HG03558 (cell line): ENCODE measurements around the gene NEK11.
"Not testable (repeated sequence)": the region's sequence is repeated elsewhere in the genome, so short reads cannot be mapped to it uniquely, and the experiment has no call there.

Source experiments
- ATAC-seq: cut with Tn5 transposase; IDR thresholded peaks from one replicate; pipeline ENCODE4 v1.9.1; 2021; ENCODE audit warnings: moderate number of reproducible peaks; ENCODE audit not compliant: unreplicated experiment; ENCODE audit errors: extremely low read depth

NEK11 gene

GRCh38 chr3:131349946-131350347 lies 323.3 kb downstream of the NEK11 start:
- ATAC-seq: no peak

- ATAC-seq: no peak
Measured at GRCh38 chr3:131350506-131350905, 323.8 kb downstream of the NEK11 start.

GRCh38 chr3:131353016-131353877 lies 326.6 kb downstream of the NEK11 start:
- ATAC-seq: no peak

- ATAC-seq: no peak
Measured at GRCh38 chr3:131353986-131354385, 327.3 kb downstream of the NEK11 start.

GRCh38 chr3:131356006-131356595 lies 329.4 kb downstream of the NEK11 start:
- no peak for ATAC-seq

- ATAC-seq: no peak
Measured at GRCh38 chr3:131357275-131357674, 330.6 kb downstream of the NEK11 start.

GRCh38 chr3:131360191-131360755 lies 333.6 kb downstream of the NEK11 start:
- no peak for ATAC-seq

GRCh38 chr3:131361066-131361463 lies 334.4 kb downstream of the NEK11 start:
- not testable (repeated sequence) for ATAC-seq

- no peak for ATAC-seq
Measured at GRCh38 chr3:131361464-131362421, 335.1 kb downstream of the NEK11 start.

- no peak for ATAC-seq
Measured at GRCh38 chr3:131363275-131363674, 336.6 kb downstream of the NEK11 start.

GRCh38 chr3:131370935-131371687 lies 344.4 kb downstream of the NEK11 start:
- no peak for ATAC-seq

GRCh38 chr3:131371688-131372066 lies 345.0 kb downstream of the NEK11 start:
- no peak for ATAC-seq

- ATAC-seq: no peak
Measured at GRCh38 chr3:131374741-131375140, 348.1 kb downstream of the NEK11 start.

GRCh38 chr3:131380821-131381444 lies 354.3 kb downstream of the NEK11 start:
- not testable (repeated sequence) for ATAC-seq

- ATAC-seq: peak; percentile 97
Measured at GRCh38 chr3:131381445-131382291, 355.0 kb downstream of the NEK11 start, which contains the start of gene NUDT16. Gene NUDT16 (plus strand): TSS chr3:131381774. CDS start chr3:131381805, 31 bp downstream.

- no peak for ATAC-seq
Measured at GRCh38 chr3:131386429-131387165, 359.9 kb downstream of the NEK11 start.

GRCh38 chr3:131387796-131388489 lies 361.3 kb downstream of the NEK11 start:
- no peak for ATAC-seq
